GM15510 (cell line): Measurements from ENCODE around the gene RC3H1.

Experiments
- POLR2A ChIP-seq: IDR thresholded peaks from 3 replicates; pipeline ENCODE4 v1.6.1; 2011; ENCODE audit warnings: borderline replicate concordance; ENCODE audit not compliant: insufficient read length; ENCODE audit errors: extremely low read depth

RC3H1 gene, protein sequence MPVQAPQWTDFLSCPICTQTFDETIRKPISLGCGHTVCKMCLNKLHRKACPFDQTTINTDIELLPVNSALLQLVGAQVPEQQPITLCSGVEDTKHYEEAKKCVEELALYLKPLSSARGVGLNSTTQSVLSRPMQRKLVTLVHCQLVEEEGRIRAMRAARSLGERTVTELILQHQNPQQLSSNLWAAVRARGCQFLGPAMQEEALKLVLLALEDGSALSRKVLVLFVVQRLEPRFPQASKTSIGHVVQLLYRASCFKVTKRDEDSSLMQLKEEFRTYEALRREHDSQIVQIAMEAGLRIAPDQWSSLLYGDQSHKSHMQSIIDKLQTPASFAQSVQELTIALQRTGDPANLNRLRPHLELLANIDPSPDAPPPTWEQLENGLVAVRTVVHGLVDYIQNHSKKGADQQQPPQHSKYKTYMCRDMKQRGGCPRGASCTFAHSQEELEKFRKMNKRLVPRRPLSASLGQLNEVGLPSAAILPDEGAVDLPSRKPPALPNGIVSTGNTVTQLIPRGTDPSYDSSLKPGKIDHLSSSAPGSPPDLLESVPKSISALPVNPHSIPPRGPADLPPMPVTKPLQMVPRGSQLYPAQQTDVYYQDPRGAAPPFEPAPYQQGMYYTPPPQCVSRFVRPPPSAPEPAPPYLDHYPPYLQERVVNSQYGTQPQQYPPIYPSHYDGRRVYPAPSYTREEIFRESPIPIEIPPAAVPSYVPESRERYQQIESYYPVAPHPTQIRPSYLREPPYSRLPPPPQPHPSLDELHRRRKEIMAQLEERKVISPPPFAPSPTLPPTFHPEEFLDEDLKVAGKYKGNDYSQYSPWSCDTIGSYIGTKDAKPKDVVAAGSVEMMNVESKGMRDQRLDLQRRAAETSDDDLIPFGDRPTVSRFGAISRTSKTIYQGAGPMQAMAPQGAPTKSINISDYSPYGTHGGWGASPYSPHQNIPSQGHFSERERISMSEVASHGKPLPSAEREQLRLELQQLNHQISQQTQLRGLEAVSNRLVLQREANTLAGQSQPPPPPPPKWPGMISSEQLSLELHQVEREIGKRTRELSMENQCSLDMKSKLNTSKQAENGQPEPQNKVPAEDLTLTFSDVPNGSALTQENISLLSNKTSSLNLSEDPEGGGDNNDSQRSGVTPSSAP

DNA sequence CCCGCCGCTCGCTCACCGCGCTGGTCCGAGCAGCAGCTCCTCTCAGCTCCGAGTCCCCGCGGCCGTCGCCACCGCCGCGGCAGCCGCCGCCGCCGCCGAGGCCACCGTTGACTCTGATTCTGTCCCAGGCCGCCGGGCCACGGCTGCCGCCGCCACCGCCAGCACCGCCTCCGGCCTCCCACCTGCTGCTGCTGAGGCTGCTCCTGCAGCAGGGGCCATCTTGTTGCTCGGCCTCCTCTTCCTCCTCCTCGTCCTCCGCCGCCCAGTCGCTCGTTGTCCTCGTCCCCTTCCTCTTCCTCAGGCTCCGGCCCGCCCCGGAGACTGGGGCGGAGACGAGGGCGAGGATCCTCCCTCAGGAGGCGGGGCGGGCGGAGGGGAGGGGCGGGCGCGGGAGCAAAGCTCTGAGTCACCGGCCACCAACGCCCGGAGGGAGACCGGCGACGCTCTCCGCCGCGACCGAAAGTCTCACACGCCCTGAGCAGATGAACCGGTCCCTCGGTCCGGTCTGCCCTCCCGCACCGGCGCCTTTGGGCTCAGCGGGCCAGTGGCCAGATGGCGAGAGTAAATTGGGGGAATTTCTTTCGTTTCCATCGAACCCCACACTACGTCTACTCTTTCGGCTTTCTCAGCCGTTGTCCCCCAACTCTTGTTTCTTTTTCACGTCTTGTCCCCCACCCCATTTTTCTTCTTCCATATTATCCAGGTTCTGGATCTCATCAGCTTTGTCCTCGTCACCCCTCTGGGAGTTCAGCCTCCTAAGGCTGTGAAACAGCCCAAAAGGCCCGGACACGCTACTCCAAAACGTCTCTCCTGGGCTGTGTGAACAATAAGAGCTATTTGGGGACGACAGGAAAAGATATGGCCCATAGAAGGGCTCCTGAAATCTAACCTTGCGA lies at the start of gene RC3H1:
TSS of gene RC3H1 (minus strand) at position 278 of the 896 bp plus-strand sequence. CDS start 29,372 bp downstream, outside the sequence.
- peak; percentile 90 for TF ChIP-seq POLR2A

DNA sequence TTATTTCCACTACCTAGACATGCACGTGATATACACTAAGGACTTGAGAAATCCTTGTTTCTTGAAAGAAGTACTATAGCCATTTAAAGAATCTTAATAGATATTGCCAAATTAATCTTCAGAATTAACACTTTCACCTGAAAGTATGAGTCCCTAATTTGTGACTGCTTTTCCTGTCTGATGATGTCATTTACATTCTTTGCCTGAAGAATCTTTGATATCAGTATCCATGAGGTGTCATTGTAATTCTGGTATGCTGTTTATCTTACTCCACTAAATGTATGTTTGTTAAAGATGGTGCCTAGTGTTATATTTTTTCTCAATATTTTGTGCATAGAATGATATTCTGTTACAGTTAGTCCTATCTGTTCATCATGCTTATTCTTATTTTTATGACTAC lies 48.5 kb upstream of the RC3H1 start:
- no peak for TF ChIP-seq POLR2A

DNA sequence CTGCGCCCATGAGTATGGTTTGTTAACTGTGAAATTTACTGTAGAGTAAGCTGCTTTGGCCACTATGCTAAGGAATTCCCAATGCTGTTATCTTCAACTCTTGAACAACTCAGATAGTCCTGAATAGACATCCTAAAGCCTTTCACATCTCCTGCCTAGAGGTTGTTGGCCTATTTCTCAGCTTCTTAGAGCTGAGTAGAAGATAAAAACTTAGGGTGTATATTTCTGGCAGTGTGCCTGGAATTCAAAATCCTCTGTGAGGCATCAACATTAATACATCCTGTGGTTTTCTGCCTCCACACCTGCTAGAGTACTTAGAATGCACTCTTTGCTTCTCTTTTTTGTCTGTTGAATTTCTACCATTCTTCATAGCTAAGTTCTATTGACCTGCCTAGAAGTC lies 45.8 kb upstream of the RC3H1 start:
- TF ChIP-seq POLR2A = no peak

DNA sequence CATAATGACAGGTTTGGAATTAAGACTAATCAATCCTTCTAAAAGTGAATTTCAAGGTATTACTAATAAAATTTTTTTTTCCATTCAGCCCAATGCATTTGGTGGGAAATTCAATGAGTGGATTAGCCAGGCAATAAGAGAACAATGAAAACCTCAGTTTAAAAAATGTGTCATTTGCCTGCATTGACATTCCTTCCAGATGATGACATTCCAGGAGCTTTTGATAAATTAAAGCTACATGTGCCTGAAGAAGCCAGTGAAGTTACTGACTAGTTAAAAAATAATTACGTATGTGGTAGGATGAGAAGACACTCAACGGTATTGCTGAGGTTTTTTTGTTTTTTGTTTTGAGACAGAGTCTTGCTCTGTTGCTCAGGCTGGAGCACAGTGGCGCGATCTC lies 37.9 kb upstream of the RC3H1 start:
- no peak for TF ChIP-seq POLR2A

DNA sequence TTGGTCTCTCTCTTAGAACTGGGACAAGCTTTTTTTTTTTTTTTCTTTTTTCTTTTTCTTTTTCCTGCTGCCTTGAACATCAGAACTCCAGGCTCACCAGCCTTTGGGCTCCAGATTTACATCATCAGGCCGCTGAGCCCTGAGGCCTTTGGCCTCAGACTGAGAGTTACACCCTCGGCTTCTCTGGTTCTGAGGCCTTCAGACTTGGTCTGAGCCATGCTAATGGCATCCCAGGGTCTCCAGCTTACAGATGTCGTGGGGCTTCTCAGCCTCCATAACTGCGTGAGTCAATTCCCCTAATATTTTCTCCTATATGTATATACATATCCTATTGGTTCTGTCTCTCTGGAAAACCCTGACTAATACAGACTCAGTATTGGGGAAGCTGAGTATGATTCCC lies 36.5 kb upstream of the RC3H1 start:
- no peak for TF ChIP-seq POLR2A

DNA sequence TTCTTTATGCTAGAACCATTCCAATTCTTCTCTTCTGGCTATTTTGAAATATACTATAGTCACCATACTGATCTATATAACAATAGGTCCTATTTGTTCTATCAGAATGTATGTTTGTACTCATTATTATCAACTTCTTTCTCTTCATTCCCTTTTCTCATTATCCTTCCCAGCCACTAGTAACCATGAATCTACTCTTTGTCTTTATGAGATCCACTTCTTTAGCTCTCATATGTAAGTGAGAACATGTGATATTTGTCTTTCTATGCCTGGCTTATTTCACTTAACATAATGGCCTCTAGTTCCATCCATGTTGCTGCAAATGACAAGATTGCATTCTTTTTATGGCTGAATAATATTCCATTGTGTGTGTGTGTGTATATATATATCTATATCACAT lies 31.7 kb upstream of the RC3H1 start:
- TF ChIP-seq POLR2A = no peak

DNA sequence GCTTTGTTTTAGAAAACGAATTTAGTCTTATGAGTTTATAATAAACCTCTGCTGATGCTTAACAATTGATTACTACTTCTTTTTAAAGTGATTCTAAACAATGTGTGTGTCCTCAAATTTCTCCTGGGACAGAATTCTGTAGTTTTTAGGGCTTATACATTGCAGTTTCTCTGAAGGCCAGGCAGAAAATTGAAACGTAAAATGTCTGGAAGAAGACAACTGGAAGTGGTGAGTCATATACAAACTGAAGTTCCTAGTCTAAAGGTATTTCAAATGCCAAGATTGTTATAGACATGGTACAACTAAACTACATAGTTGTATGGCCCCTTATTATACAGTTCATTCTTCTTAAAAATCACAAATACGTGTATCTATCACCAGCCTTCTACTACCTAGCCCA lies 30.5 kb upstream of the RC3H1 start:
- TF ChIP-seq POLR2A = no peak

DNA sequence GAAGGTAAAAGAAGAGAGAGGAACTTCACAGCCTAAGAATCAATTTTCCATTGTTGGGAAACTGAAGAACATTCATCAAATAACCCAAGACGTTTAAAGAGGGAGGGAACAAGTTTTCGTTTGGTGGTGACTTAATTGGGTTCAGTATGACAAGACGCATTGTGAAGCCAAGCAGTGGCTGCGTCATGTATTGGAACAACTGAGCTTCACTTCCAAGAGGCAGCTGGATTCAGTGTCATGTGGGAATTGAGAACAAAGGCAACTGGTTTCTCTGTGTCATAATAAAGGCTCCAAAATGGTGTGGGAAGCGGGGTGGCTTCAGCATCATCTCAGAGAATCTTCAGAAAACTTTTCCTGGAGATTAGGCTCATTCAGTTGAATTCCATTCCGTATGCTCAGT lies 29.8 kb upstream of the RC3H1 start:
- no peak for TF ChIP-seq POLR2A

DNA sequence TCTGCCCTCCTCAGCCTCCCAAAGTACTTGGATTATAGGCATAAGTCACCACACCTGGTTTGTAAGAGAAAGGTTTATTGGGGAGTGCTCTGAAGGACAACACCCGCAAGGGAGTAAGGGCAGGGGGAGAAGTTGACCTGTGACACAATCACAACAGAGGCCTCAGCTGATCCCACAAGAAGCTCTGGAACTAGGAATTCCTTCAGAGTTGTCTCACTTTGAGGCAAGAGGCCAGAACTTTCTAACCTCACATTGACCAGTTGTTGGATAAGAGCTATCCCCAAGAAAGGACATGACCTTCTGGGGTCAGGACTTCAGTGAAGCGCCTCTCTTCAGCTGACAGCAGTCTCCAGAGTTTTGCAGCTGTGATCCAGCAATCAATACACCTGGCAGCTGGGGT lies 27.4 kb upstream of the RC3H1 start:
- no peak for TF ChIP-seq POLR2A

DNA sequence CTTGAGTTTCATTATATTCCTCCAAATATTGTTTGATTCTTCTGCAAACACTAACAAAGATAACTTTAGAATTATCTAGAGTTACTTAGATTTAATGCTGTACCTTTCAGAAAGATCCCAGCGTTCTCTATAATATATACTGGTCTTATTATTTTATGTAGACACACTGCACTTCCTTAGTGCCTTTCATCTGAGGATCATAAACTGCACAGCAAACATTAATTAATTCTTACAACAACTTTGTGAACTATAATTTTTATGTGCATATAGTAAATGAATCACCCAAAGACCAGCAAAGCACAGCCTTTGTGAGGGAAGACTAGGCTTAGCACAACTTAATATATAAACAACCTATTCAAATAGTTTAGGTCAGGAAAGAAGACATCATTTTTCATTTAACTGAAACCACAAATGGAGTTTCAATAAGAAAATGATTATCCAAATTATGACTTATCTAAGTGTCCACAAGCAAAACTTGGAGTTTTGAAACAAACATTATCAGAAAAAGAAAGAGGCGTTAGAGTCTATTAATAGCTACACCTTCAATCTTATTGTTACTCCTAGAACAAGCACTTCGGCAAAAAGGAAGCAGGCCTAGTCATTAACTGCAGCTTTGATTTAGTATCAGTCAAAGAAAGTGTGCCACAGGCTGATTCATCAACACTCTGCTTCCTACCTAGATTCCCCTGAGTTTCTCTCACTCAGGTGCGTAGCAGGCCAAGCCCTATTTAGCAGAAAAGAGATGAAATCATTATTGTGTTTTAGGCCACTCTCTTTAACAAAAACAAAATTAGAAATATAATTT lies 22.5 kb upstream of the RC3H1 start:
- no peak for TF ChIP-seq POLR2A

DNA sequence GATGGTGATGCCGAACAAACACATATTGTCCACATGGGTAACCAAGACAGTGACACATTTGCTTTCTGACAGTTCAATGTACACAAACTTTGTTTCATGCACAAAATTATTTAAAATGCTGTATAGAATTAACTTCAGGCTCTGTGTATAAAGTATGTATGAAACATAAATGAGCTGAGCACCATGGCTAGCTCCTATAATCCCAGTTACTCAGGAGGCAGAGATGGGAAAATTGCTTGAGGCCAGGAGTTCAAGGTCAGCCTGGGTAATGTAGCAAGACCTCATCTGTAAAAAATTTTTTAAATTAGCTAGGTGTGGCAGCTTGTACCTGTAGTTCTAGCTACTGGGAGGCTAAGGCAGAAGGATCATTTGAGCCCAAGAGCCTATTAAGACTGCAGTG lies 19.2 kb upstream of the RC3H1 start:
- no peak for TF ChIP-seq POLR2A

DNA sequence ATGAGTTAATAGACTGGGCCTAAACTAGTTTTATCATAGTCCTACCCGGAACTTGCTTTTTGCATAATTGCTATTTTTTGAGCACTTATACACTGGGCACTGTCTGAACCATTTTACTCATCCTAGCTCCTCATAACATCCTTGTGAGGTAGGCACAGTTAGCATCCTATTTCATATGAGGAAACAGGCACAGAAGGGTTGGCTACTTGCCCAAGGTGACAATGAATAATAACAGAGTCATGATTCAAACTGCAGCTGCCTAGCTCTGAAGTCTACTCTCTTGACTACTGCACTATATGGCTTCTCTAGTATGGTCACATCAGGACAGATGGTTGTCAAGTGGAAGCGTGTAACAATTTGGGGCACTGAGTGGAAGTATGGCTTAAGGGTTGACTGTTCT lies 18.2 kb upstream of the RC3H1 start:
- TF ChIP-seq POLR2A = no peak

DNA sequence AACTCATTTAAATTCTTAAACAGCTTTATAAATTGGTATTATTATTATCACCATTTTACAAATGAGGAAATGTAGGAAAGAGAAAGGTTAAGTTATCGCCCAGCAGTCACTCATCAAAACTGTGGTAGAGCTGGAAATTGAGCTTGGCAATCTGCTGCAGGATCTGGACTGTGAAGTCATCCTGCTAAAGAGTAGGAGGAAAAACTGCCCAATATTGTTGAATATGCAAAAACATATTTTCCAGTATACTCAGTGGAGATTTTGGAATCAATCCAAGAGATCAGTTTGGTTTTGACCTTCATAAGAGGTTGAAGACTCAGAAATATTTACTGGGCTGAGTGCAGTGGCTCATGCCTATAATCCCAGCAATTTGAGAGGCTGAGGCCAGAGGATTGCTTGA lies 16.9 kb upstream of the RC3H1 start:
- no peak for TF ChIP-seq POLR2A

DNA sequence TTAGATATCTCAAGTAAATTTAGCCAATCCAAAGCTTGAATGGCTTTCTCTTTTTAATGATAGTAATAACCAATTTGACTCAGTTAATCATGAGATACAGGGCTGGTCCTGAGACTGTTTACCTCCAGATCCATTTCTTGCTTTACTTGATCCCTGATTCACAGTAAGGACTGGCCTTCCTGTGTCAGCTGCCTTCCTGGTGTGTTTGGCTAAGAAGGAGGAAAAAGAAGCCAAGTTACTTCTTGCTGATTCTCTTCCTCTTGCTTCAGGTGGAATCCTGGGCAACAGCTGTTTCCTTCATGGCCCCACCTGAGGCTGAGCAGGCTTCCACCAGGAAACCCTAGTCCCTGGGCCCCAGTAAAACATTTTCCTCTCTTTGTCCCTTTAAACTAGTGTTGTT lies 14.6 kb upstream of the RC3H1 start:
- TF ChIP-seq POLR2A = no peak

DNA sequence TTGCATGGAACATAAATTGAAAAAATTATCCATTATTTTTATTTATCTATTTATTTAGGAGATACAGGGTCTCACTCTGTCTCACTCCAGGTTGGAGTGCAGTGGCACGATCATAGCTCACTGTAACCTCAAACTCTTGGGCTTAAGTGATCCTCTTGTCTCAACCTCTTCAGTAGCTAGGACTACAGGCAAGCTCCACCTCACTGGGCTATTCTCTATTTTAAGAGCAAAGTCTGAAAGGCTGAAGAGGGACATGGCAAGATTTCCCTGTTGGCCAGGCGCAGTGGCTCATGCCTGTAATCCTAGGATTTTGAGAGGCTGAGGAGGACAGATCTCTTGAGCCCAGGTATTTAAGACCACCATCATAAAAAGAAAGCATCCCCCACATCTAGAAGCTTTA lies 14.0 kb upstream of the RC3H1 start:
- no peak for TF ChIP-seq POLR2A
